Measurements from ENCODE around the gene PPFIA3. TPM values are rescaled to one million over a fixed set of nuclear protein-coding genes. Genes with fewer than 3 reads are reported as not detected.
"Not testable (repeated sequence)": the region's sequence is repeated elsewhere in the genome, so short reads cannot be mapped to it uniquely, and the experiment has no call there.

The PPFIA3 gene
- polyA plus RNA-seq, 3 donors = 6.7 to 9.4 (median 9.0) TPM

DNA sequence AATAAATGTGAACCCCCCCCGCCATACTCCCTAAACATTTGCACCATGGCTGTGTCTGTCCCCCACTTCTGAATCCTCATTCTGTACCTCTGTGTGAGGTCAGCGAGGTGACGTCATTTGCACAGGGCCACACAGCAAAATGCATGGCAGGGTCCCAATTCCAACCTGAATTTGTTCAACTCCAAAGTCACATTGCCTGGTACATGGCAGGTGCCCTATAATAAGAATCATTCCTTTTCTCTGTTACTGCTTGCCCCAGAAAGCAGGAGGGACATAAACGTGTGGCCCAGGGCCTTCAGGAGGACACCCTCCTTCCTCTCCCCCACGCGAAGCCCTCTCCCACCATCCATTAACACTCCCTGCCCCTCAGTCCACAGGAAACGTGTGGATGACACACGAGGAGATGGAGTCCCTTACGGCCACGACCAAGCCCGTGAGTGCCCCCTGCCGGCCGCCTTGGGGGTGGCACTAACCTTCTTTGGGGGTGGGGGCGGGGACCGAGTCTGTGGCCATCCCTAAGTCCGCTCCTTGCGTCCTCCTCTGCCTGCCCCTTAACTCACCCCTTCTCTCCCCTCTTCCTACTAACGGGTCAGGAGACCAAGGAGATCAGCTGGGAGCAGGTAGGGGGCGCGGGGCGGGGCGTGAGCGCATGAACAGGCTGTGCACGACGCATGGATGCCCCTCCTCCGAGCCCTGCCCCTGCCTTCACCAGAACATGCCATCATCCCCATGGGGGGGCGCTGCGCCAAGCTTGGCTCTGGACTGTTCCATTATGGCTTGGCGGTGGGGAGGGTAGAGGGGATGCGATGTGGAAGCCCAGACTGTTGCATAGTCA, 26.4 kb downstream of the PPFIA3 start:
- DNase-seq = peak; percentile 79

DNA sequence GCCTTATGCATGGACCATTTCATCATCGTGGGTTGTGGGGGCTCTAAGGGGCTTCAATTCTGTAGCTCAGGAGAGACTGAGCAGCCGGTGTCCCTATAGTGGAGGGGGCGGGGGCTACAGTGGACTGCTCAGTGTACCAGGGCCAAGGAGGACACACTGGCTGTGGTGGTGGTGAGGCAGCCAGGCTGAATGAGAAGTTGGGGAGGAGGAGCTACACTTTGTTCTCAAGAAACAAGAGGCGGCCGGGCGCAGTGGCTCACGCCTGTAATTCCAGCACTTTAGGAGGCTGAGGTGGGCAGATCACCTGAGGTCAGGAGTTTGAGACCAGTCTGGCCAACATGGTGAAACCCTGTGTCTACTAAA, 27.0 kb downstream of the PPFIA3 start:
- not testable (repeated sequence) for DNase-seq

DNA sequence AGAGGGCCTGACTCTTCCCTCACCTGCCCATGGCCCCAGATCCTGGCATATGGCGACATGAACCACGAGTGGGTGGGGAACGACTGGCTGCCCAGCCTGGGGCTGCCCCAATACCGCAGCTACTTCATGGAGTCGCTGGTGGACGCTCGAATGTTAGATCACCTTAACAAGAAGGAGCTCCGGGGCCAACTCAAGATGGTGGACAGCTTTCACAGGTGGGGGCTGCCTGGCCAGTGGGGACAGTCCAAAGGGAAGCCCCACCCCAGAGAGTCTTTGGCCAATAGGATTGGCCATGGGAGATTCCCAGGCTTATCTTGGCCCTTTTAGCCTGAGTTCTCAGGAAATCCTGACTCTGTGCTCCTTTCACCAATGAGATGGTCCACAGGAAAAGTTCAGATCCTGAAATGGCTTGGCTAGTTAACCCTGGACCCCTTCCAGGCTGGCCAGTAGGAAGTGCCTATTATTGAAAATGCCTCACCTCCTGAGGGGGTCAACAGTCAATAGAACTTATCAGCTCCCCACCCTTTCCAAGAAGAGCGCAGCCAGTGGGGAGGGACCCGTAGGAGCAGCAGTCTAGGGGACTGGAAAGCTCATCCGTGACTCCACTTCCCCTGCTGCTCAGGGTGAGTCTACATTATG, 28.8 kb downstream of the PPFIA3 start:
- DNase-seq = no peak

DNA sequence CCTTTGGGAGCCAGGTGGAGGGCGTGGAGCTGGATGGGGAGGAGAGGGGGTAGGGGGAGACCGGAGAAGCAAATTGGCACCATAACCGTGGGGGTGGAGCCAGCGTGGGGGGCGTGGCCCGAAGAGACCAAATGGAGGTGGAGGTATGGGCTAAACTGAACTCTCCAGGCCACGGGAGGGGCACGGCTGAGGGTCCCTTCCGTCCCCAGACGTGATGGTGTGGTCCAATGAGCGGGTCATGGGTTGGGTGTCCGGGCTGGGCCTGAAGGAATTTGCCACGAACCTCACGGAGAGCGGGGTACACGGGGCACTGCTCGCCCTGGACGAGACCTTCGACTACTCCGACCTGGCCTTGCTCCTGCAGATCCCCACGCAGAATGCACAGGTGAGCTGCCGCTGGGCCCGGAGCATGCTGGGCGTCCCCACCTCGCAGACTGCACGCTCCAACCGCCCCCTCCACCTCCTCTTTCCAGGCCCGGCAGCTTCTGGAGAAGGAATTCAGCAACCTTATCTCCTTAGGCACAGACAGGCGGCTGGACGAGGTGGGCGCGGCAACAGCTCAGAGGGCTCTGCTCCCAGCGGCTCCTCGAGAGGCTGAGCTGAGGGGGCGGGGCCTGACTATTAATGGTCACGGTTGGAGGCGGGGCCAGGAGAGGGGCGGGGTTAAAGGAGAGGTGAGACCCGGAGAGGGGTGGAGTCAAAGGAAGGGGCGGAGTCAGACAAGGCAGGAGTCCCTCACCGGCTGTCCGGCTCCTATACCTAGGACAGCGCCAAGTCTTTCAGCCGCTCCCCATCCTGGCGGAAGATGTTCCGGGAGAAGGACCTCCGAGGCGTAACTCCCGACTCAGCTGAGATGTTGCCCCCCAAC, 29.7 kb downstream of the PPFIA3 start:
- DNase-seq = peak; percentile 97

DNA sequence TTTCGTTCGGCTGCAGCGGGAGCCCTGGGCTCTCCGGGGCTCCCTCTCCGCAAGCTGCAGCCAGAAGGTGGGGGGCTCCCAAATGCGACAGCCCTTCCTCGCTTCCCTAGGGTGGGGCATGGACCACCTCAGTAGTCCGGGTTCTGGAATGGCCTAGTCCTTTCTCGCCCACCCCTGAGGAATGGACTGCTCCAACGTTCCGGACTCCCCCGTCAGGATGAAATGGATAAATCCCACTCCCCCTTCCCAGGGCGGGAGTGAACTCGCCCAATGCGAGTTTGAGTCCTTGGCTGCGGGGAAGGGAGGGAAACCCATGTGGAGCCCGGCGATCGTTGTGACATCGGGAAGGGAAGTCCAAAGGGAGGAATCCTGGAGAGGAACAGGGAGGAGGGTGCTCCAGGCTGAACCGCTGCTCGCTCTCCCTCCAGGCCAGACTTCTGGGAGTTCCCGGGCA, 30.3 kb downstream of the PPFIA3 start:
- DNase-seq = peak; percentile 92

DNA sequence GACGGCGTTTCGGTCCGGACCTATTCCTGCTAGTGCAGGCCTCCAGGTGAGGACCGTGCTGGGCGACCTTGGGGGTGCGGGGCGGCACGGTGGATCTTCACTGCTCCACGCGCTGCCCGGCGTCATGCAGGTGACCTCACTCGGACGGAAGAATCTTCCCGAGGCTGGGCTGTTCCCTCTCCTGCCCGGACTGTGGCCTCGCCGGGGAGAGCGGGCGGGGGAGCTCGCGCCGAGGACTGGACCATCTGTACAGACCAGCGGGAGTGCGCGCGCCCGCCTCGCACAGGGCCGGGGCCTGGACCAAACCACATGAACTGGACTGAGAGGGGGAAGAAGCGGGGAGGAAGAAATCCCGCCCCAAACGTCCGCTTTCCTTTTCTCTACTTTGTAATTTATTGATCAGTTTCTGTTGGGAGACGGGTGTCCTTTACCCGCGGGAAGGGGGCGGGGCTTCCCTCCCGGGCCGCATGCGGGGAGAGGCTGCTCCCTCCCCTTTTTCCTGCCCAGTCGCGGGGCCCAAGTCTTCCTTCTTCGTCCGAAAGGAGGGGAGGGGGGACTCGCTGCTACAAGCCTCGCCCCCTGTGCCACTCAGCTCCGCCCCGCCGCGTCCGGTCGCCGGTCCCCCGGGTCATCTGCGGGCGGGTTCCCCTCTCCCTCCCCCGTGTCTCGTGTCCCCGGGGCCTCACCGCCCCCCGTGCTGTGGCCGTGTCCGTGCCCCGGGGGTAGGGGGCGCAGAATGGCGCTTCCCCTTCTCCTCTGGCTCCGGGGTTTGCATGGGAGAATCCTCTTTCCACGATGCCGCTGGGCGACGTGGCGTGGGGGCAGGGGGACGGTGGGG, 31.0 kb downstream of the PPFIA3 start:
- DNase-seq = peak; percentile 91

DNA sequence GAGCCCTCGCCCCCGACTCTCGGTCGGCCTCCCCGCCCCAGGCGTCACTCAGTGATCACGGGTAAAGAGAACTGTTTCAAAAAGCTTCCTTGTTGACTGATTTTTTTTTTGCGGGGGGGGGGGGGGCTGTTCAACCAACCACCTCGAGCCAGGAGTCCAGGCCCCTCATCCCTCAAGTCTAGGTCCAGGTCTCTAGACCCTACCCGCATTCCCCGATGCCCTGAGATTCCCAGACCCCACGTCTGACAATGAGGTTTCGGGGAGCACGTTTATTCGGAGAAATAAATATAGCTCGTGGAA, 31.6 kb downstream of the PPFIA3 start:
- DNase-seq = no peak

DNA sequence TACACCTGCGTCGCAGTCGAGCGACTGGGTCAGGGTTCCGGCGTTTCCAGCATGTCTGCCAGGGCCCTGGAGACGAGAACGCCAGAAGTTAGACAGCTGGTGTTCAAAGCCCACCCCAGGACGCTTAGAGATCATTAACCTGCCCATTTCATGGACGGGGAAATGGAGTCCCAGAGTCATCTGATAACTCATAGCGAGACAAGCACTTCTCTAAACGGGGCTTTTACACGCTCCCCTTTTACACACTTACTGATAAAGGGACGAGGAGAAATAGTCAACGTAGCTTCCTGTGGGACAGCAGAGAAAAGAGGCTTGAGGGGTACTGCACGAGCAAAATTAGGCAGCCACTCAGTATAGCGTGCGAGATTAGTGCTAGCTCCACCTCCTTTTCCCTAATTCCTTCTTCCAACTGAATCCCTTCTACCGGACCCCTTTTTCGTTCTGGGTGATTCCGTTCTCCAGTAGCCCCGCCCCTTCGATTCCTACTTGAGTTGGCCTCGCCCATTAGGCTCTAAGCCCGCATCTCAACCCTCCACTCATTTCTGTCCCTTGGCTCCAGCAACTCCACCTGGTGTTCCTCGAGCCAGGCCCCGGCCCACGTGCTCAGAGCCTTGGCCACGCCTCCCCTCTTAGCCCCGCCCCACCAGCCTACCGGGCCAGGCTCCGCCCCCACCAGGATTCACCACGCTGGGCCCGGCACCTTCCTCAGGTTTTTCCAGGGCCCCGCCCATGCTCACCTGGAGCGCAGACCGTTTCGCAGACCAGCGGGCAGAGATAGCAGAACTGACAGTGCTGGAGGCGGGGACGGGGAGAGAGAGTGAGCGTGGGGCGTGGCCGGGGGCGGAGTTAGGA, 32.1 kb downstream of the PPFIA3 start:
- DNase-seq = no peak

DNA sequence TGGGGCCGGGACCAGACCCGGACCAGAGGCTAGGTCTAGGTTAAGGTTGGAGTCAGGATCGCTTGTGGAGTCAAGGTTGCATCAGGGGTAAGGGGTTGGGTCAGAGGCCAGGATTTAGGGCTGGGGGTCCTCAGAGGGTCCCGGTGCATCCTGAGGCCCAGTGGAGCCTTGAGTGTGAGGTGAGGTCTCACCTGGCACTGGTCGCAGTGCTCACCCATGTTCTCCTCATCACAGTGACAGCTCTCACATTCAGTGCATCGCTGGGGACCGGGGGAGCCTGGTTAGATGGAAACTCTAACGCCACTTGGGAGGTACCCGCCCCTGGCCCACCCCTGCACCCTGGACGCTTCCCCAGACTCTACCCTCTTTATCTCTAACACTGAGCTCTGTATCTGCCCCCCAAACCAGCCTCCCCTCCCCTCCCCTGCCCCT, 32.8 kb downstream of the PPFIA3 start:
- DNase-seq = no peak

DNA sequence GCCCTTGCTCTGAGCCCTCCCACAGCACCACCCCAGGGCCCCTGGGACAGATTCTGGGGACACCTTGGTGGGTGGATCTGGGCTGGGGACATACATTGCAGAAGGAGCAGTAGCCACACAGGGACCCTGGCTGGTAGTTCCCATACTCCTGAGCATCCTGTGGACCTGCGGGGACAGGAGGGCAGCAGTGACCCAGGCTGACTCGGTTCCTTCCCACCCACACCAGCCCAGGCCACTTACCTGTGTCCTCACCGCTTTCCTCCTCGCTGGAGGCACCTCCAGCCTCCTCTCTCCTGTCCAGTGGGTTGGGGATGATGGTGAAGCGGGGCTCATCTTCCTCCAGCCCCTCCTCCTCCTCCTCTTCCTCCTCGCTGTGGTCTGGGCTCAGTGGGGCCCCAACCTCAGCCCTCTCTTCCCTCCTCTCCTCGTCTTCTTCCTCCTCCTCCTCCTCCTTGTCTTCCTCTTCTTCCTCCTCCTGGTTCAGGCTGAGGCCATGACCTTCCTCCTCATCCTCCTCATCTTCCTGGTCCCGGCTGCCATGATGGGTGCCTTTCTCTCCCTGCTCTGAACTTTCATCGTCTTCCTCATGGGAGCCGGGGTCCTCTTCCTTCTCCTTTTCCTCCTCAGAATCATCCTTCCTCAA, 33.9 kb downstream of the PPFIA3 start:
- no peak for DNase-seq

DNA sequence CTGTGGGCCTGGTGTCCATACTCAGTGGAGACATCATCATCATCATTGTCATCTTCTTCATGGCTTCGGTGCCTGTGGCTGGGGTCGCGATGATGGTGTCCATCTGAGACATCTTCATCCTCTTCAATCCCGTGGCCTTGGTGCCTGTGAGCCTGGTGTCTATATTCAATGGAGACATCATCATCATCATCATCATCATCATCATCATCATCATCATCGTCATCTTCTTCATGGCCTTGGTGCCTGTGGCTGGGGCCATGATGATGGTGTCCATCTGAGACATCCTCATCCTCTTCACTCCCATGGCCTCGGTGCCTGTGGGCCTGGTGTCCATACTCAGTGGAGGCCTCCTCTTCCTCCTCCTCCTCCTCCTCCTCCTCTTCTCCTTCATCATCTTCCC, 34.9 kb downstream of the PPFIA3 start:
- no peak for DNase-seq

DNA sequence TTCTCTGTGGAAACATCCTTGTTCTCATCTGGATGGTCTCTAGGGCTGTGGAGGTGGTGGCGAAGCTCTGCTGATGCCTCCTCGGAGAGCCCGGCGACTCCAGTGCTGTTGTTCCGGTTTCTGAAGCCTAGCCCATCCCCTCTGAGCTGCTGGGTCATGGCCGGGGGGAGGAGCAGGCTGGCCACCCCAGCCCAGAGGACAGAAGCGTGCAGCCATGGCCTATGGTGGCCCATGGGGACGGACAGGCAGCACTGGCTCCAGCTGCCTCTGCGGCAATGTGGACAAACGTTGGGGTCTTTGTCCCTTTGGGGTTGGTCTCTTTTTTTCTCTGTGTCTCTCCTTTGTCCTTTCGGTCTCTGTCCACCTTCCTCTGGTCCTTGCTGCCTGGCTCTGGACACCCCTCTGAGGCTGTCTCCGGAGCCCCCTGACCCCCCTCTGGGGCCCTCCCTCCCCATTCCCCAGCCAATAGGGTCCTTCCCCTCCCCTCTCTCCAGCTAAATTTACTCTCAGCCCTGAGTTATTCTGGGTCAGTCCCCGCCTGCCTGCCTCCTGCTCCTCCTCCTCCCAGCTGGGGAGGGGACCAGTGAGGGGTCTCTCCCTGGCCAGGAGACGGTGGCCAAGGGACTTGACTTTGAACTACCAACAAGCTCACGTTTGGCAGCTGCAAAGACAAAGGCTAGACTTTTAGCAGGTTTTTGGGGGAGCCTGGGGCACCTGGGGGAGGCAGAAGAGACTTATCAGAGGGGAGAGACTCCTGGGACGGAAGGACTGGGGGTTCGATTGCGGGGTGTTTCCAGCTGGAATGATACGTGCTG, 35.9 kb downstream of the PPFIA3 start, which contains the start of gene HRC:
TSS of gene HRC (minus strand) at position 392 of the 815 bp plus-strand sequence. CDS start at position 233, 159 bp downstream.
- DNase-seq = peak; percentile 76

DNA sequence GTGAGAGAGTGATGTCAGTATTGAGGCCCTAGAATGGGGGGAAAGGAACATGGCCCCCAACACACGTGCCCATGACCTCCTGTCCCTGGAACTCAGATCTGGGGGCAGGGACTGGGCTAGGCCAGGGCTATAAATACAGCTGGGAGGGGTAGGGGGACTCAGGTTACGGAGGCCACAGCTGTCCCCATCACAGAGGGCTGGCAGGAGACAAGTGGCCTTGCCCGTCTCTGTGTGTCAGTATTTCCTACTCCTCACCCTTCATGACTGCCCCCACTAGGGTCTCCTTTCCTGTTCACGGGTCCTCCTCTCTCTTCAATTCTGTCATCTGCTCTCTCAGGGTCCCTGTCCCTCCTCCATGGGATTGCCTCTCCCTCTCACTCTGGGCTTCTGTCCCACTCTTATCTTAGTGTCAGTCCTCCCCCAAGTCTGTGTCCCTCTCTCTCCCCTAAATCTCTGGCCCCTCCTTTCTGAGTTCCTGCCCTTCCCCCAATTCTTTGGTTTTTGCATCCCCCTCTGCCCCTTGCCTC, 36.5 kb downstream of the PPFIA3 start:
- DNase-seq = no peak

DNA sequence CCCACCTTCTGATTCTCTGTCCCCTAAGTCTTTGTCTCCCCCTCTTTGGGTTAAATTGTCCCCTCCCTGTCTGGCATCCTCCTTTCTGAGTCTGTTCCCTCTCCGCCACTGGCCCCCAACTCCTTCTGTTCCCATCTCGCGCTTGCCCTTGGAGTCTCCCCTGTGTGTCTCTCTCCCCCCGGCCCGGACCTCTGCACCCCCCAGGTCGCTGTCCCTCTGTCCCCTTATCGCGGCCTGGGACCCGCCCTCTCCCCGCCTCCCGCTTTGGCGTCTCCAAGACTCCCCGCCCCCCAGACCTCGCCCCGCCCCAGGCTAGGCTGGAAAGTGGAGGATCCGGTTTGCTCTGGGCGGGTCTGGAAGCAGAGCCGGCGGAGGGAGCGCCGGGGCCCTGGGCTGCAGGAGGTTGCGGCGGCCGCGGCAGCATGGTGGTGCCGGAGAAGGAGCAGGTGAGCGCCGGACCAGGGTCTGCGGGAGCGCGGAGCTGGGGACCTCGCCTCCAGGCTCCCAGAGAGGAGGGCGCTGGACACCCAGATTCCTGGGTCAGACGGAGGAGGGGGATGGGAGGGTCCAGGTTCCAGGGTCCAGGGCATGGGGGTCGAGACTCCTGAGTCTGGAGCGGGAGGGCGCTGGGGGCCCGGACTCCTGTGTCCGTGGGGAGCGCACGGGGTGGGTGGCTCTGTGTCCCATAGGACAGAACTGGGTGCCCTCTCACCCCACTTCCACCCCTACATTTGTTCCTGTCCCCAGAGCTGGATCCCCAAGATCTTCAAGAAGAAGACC, 38.3 kb downstream of the PPFIA3 start, which contains the start of gene TRPM4:
TSS of gene TRPM4 (plus strand) at position 348 of the 780 bp plus-strand sequence. CDS start at position 423, 75 bp downstream.
- peak; percentile 91 for DNase-seq

DNA sequence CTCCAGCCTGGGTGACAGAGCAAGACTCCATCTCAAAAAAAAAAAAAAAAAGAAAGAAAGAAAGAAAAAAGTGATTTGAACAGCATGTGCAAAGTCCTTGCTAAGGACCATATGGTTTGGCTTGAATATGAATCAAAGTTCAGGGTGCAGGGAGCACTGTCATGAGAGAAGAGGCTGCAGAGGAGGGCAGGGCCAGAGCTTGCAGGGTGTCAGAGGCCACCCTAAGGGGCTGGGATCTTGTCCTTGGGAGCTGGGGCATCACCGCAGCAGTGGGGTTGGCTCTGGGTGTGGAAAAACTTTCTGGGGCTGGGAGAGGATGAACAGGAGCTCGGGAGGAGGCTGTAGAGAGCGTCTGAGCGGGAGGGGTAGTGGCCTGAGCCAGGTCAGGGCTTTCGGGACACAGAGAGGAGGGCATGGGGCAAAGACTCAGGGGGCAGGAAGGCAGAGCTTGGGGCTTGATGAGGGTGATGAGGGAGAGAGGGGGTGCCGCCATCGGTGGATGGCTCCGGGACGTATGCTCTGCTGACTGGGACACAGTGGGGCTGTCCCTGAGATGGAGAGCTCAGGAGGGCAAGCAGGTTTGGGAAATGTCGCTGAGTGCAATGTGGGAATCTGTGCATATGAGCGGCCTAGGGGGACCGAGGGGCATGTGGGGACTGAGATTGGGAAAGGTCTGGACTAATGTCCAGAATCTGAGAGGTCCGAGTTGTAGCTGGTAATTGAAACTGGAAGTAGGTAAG, 41.3 kb downstream of the PPFIA3 start:
- DNase-seq = no peak

DNA sequence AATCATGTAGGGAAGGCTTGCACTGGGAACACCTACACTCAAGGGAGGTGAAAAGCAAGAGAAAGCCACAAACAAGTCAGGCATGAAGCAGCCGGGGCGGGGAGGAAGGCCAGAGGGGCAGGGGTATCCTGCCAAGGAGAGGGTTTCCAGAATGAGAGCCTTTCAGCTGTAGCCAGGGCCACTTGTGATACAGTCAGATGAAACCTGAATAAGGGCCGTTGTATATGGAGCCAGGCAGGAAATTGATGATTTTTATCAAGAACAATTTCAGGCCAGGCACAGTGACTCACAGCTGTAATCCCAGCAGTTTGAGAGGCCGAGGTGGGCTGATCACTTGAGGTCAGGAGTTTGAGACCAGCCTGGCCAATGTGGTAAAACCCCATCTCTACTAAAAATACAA, 42.6 kb downstream of the PPFIA3 start:
- DNase-seq = no peak

DNA sequence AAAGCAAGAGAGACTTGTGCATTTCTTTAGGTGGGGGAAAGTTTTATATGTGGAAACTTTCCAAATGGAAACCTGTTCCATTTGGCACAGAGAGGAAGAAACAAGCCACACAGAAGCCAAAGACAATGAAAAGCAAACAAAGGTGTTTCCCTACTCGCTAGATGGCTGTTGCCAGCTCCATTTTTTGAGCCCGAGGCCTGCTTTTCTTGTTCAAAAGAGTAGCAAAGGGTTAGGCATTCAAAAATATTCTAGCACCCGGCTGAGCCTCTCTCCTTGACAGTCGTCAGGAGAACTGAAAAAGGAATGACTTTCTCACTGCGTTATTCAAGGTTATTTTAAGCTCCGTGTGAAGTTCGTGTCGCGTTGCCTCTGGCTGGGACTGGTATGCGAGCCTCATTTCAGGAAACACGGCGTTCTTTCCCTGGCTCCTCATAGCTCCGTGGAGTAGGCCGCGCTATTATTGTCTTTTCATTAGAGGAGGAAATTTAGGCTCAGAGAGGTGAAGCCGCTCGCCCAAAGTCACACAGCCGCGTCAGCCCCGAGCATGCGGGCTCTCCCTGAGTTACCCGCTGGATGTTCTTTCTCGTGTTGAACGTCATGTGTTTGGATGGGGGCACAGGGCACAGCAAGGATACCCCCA, 45.9 kb downstream of the PPFIA3 start:
- DNase-seq = no peak
